NCI-H69 (cell line): Measurements from ENCODE around the gene APIP.
A peak's percentile ranks its signal among the peaks of the same experiment; 100 is the strongest.

ENCODE experiments used
- DNase-seq: peaks from one replicate; lab custom pipeline; 2025; lab: John Stamatoyannopoulos, UW

Gene APIP

DNA sequence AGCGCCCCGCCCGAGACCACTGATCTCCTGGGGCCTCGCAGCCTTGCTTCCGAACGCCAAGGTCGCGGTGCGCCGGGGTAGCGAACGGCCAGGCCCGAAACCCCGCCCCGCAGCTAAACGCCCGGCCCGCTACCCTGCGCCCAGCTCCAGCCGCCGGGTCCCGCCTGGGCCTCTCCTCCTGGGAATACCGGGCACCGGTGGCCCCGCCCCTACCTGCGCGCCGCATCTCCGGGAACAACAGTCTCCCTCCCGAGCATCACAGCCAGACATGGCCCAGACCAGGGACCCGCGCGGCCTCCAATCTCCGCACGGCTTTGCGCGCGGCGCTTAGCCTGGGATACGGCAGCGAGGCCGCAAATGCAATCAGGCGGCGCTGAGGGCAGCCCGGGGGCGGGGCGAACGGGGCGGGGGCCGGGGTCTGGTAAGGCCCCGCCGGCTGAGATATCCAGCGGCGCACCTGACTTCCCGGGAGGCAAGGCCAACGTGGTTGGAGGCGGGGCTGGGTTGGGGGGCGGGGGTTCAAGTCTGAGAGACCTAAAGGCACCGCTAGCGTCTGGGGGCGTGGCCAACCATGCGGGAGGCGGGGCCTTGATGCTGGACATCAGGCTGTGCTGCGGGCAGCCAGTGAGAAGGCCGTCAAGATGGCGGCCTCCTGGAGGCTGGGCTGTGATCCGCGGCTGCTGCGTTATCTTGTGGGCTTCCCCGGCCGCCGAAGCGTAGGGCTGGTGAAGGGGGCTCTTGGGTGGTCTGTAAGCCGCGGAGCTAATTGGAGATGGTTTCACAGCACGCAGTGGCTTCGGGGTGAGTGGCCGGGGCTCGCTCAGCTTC is at the start of gene APIP, which contains the start of gene PDHX:
Gene APIP, minus strand, starts transcription at position 365 of the 828 bp plus-strand sequence. Its CDS starts 95 bp downstream, at position 270.
Gene PDHX, plus strand, starts transcription at position 604 of the 828 bp plus-strand sequence. Its CDS starts 38 bp downstream, at position 642.
- DNase-seq = peak; percentile 100

DNA sequence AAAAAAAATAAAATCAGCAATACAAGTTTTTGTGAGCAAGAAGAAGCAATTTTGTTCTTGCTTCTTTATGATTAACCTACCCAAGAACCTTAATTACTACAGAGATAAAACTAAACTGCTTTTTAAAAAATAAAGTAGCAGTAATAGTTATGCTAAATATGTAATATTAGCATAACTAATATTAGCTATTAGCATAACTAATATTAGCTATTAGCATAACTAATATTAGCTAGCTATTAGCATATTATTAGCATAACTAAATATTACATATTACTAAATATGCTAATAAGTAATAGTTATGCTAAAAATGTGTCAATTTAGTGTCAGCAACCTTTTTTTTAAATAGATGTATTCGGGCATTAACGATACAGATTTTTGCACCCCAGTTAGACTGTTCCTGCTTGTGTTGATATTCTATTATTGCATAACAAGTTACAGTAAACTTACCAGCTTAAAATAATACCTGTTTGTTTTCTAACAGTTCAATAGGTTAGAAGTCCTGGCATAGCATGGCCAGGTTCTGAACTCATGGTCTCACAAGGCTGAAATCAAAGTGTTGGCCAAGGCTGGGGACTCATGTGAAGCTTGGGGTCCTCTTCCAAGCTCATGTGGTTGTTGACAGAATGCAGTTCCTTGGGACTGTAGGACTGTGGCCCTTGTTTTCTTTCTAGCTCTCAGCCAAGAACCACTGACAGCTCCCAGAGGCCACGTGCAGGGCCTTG is 48.6 kb upstream of the APIP start:
- no peak for DNase-seq

GRCh38 chr11:34963351-34963750 is 47.2 kb upstream of the APIP start:
- no peak for DNase-seq

DNA sequence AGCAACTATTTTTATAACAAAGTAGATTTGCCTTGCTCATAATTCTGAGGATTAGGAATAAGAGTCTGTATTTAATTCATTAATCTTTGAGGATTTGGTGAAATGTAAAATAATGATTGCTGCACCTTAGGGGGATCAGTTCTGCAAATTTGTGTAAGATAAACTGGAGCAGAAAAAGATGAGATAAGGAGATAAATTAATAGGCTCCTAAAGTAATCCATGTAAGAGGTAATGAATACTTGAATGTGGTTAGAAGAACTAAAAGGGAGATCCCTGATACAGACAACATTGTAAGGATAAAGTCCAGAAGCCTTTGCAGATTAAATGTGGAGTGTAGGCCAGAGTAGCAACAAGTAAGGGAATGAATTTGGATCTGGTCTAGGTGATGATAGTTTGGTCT is 45.9 kb upstream of the APIP start:
- no peak for DNase-seq

DNA sequence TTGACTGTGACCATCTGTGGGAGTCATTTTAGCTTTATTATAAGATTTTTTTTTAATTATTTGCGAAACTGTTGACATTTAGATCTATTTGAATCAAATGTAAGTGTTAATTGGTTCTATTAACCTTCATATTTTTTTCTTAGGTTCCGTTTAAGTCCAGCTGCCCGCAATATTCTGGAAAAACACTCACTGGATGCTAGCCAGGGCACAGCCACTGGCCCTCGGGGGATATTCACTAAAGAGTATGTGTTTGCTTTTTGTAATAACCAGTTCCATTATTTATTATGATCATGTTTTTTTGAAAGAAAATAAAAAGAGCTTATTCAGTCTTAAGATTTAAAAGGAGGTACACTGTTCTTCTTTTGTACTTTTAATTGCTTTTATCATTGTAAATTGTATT is 44.1 kb upstream of the APIP start:
- peak; percentile 96 for DNase-seq

DNA sequence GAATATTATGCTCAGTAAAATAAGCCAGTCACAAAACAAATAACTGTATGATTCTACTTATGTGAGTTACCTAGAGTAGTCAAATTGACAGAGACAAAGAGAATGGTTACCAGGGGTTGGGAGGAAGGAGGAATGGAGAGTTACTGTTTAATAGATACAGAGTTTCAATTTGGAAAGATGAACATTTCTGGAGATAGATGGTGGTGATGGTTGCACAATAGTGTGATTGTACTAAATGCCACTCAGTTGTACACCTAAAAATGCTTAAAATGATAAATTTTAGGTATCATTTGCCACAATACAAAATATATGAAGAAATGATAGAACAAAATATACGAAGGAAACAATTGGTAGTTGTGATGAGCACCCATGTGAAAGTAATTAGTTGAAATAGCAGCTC is 43.6 kb upstream of the APIP start:
- DNase-seq = peak; percentile 51

DNA sequence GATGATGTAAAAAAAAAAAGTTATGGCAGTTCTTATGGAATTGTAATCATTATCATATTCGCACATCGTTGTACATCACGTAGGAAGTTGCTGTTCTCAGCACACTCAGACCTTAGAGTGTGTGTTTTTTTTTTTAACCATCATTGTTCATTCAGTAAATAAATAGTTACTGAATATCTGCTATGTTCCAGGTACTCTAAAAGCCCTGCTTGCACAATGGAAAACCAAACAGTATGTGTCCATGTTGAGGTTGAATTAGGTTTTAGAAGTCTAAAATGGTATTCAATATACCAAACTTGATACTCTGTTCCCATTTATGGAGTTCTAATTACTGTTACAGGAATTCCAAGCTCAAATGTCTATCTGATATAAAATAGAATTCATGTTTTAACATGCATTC is 41.4 kb upstream of the APIP start:
- DNase-seq = no peak

DNA sequence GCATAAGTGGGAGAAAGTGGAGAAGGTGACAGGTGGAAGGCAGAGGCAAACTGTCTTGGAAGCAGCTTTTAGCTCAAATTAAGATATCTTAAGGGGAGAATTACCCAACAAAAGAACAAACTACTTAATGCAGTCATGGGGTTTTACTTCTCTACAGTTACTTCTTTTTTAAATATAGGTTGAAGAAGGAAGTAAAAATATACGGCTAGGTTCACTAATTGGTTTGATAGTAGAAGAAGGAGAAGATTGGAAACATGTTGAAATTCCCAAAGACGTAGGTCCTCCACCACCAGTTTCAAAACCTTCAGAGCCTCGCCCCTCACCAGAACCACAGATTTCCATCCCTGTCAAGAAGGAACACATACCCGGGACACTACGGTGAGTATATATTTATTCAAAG is 41.0 kb upstream of the APIP start:
- DNase-seq = no peak

GRCh38 chr11:34953955-34954354 is 37.8 kb upstream of the APIP start:
- DNase-seq = no peak

- DNase-seq = no peak
Measured at GRCh38 chr11:34948696-34949095, 32.5 kb upstream of the APIP start.

- DNase-seq = no peak
Measured at GRCh38 chr11:34944692-34945091, 28.5 kb upstream of the APIP start.

- no peak for DNase-seq
Measured at GRCh38 chr11:34941688-34942087, 25.5 kb upstream of the APIP start.

DNA sequence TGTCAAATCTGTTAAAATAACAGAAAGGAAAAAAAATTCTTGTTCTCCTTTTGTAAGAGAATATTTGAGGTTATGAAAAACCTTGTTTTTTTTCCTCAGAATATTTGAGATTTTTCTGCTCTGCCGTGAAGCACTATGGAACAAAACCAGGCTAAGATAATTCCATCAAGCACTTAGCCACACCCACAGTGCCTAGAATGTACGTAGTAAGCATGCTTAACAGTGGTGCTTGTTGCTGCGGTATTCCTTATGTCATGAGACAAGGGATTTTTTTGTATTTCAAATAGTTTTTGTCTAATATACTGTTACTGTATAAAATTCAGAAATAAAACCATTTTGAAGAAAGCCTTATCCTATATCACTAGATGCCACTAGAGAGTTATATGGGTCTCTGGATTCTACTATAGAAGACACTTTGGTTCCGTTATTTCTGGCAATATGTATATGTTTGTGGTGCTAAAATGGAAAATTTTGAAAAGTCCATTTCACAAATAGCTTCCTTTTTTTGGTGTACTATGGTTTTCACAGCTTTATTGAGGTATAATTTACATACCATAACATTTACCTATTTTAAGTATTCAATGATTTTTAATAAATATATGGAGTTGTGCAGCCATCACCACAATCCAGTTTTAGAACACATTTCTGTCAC is 24.0 kb upstream of the APIP start:
- DNase-seq = no peak

GRCh38 chr11:34938611-34939010 is 22.4 kb upstream of the APIP start:
- peak; percentile 16 for DNase-seq

GRCh38 chr11:34936945-34937629 is 20.9 kb upstream of the APIP start:
- DNase-seq = no peak

DNA sequence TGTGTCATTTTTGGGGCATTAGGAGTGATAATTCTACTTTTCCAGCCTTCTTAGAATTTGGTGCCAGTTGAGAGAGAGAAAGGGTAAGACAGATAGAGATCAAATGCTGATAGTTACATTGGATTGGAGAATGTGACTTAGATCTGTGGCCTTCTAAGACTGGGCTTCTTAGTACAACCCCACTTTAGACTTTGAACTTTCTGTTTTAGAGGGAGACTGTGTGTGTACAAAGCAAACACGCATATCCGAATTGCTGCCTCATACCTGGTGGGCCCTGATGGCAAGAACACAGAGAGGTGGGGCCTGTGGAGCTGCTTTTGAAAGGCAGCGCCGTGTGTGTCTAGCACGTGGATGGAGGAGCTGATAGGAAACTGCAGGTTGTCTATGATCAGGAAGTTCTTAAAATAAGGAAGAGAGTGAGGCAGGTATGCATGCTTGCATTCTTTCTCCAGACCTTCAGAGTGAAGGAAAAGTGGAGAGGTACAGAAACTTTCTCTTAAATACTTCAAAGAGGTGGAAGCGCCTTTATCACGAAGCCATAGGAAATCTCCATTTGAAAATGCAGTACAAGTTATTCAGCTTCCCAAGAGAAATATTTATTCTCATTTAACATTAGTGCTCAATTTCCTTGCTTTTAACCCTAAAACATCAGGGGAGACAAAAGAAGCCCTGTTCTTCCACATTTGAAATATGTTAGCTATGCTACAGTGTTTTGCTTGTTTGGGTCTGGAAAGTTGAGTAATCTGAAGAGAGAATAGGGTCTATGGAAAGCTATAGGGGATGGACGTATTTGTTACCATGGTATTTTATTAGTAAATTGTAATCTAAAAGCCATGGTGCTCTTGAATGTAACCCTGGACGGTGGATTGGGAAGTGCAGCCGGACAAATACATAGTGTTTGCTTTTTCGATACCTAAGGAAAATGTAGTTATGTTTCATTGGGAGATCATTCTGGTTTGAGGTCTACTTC is 13.9 kb upstream of the APIP start:
- DNase-seq = peak; percentile 47

DNA sequence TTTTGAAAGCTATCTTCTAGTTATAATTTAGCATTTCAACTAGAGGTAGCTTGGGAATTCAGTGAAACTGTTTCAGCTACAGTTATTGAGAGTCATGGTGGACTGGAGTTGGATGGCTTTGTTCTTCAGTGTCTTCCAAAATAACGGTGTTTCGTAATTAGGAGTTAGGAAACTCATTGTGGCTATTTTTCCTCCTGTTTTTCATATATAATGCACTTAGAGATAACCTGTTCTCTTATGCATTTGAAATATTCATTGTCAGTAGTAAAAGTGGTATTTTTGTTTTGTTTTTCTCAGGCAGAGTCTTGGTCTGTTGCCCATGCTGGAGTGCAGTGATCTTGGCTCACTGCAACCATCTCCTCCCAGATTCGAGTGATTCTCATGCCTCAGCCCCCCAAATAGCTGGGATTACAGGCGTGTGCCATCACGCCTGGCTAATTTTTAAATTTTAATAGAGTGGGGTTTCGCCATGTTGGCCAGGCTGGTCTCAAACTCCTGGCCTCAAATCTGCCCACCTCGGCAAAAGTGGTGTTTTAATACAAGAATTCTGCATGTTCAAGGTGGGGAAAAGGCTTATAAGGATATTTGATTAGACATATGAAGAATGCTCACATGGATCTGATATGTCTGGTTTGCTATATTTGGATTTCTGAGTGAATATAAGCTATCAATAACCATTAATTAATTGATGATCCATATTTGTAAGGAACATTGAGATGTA is 12.9 kb upstream of the APIP start:
- DNase-seq = no peak

DNA sequence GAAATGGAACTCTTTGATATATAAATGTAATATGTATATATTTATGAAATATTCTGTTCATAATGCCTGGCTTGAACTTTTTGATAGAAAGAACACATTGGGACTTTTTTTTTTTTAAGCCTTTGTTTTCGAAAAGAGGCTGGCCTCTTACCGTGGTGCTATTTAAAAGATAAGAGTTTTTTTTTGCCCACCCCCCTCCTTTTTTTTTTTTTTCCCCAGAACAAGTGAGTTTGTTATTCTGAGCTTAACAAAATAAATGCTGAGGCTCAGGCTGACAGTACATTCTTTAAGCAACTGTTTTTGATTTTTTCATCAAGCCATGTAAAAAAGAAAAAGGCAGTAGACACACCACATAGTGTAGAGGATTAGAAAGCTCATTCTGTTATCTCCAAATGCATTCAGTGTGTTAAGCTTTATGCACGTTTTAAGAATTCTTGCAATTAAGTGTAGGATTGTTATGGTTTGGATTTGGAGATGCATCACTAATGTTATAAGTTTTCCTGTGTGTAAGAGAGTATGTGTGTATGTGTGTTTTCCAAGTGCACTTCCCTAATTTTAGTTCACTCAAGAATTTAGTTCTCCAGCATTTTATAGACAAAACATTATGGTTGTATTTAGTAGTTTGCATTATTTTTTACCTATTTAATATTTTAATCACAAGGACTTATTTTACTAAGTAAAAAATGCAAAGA is 12.2 kb upstream of the APIP start:
- no peak for DNase-seq

DNA sequence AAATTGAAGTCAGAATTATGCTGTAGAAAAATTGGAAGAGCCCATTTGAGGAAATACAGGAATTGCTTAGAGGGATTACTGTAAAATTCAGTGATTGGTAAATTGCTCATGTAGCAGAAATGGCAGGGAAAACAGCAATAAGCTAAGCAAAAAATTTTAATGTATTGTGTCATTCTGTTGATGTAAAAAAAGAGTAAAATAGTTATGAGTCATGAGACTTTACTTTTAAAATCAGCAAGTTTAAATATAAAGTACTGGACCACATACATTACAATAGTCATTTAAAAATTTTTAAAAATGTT is 10.6 kb upstream of the APIP start:
- DNase-seq = no peak
